Natural killer cell treated with Interleukin-12 subunit alpha and Interleukin-12 subunit beta and Interleukin-15 and Interleukin-18, amount 100 ng/mL, for 72 hours (primary cell): ENCODE measurements around the gene HAUS2. TPM values are rescaled to one million over a fixed set of nuclear protein-coding genes. Genes with fewer than 3 reads are reported as not detected.

ENCODE experiments used
- ATAC-seq, 2 donors: fragments of 150-1000 bp; cut with Tn5 transposase in 1 of 2; sonication (Bioruptor Pico), chemical (Tn5 transposase) in 1 of 2; 2 replicates each; pipeline ENCODE4 v1.10.0; 2021
- DNase-seq: peaks from one replicate; pipeline ENCODE4 v3.0.0; 2022; ENCODE audit warnings: low spot score
- H3K27ac Mint-ChIP-seq, 2 donors: 1 replicate in 1 of 2; 2 replicates in 1 of 2; pipeline ENCODE4 v1.8.0; 2022; ENCODE audit warnings: mixed read lengths in 2 of 2, mild to moderate bottlenecking in 1 of 2, moderate library complexity in 1 of 2
- H3K27me3 Mint-ChIP-seq, 2 donors: 1 replicate in 1 of 2; 2 replicates in 1 of 2; pipeline ENCODE4 v1.8.0; 2022; ENCODE audit warnings: mixed read lengths in 2 of 2
- H3K36me3 Mint-ChIP-seq: one replicate; pipeline ENCODE4 v1.8.0; 2022; ENCODE audit warnings: mixed read lengths
- H3K4me1 Mint-ChIP-seq, 2 donors: 1 replicate in 1 of 2; 2 replicates in 1 of 2; pipeline ENCODE4 v1.8.0; 2022; ENCODE audit warnings: low read depth in 2 of 2, mixed read lengths in 2 of 2, mild to moderate bottlenecking in 1 of 2
- H3K4me3 Mint-ChIP-seq: one replicate; pipeline ENCODE4 v1.8.0; 2022; ENCODE audit warnings: mixed read lengths
- H3K9me3 Mint-ChIP-seq: 2 replicates; pipeline ENCODE4 v1.8.0; 2022; ENCODE audit warnings: mixed read lengths
- total RNA-seq, 2 donors: library from RNA; stranded (reverse); gene quantifications; one replicate each; pipeline ENCODE4 v1.2.3, GENCODE V29; 2022

The HAUS2 gene
- total RNA-seq, 2 donors from 2014 or later, result 29.4 to 36.4 TPM

DNA sequence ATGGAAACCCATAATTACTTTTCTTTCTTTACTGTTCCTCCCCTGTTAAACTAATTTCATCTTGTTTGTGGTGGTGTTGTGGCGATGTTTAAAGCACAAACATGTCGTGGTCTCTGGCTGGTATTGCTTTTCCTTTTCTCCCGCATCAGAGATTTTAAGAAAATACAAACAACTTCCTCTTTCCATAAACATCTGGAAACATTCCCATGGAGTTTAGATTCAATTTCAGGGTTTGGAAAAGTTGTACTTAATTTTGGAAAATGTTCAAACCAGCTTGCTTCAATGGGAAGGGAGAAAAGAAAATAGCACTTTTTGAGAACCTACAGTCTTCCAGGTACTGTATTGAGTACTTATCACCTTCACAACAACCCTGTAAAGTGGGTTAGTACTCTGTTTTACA is 57.2 kb downstream of the HAUS2 start:
- Mint-ChIP-seq H3K27ac (peak overlapping the region; percentile 68 to 89), H3K27me3 (no peaks in the 10 kb centered on the region), H3K4me1 (peaks cover 41 to 54% of the 10 kb centered on the region in 2 donors), H3K9me3 (no peaks in the 10 kb centered on the region), H3K36me3 (no peaks in the 10 kb centered on the region), H3K4me3 (peak overlapping the region; percentile 68)
- DNase-seq (no peak), ATAC-seq (no peak)

DNA sequence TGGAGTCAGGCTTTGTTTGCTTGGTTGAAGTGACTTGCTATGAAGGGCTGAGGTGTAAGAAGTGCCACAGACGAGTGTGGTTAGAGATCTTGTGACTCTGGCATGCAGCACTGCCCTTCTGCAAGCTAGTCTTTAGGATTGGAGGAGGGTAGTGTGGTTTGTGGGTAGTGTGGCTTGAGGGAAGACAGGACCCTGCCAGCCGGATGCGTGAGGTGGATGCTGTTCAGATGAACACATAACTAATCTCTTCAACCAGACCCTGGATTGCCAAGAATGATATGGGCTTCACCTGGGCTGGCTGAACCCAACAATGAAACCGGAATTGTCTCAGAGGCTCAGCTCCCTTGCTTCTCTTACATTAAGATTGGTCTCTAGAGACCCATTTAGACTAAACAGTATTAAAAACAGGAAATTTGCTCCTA is 59.5 kb downstream of the HAUS2 start:
- no peaks in the 10 kb centered on the region for H3K36me3 Mint-ChIP-seq
- H3K4me1 Mint-ChIP-seq, result peaks cover 41 to 48% of the 10 kb centered on the region in 2 donors
- peak; percentile 91 for ATAC-seq
- H3K27ac Mint-ChIP-seq, result peak overlapping the region; percentile 32 to 75
- no peaks in the 10 kb centered on the region for H3K27me3 Mint-ChIP-seq
- H3K4me3 Mint-ChIP-seq, result peak overlapping the region; percentile 80
- H3K9me3 Mint-ChIP-seq, result no peaks in the 10 kb centered on the region
- DNase-seq, result peak; percentile 77

DNA sequence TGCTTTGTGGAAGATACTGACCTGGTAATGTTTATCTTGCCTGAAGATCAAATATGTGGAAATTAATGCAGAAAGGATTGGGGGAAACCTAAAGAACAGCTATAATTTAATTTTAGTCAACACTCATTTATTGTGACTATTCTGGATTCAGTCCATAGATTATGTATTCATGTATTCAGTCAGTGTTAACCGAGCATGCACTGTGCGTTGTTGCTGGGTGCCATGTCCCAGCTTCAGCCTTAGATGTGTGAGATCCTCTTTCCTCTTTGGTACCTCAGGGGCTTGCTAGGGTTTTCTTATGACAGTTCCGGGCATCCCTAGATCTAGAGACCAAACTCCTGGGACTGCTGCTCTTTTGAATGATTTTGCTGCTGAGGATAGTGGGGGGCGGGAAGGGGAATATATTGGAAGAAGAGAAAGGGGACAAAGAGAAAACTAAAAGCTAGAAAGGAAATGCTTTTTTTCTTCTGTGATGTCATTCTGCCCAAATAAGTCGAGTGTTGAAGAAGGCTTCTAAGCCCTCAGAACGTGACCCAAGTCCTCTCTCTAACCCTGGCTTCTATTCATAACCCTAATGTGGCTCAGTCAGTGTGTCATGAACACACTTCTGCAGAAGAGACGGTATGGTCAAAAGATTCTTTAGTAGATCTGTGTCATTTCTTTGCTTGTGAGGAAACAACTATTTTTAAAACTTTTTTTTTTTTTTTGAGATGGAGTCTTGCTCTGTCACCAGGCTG is 60.3 kb downstream of the HAUS2 start:
- peak overlapping the region; percentile 32 to 75 for H3K27ac Mint-ChIP-seq
- H3K36me3 Mint-ChIP-seq, result no peaks in the 10 kb centered on the region
- DNase-seq, result no peak
- peak overlapping the region; percentile 80 for H3K4me3 Mint-ChIP-seq
- H3K4me1 Mint-ChIP-seq, result peaks cover 36 to 43% of the 10 kb centered on the region in 2 donors
- H3K27me3 Mint-ChIP-seq, result no peaks in the 10 kb centered on the region
- H3K9me3 Mint-ChIP-seq, result no peaks in the 10 kb centered on the region
- peak; percentile 75 to 77 for ATAC-seq

DNA sequence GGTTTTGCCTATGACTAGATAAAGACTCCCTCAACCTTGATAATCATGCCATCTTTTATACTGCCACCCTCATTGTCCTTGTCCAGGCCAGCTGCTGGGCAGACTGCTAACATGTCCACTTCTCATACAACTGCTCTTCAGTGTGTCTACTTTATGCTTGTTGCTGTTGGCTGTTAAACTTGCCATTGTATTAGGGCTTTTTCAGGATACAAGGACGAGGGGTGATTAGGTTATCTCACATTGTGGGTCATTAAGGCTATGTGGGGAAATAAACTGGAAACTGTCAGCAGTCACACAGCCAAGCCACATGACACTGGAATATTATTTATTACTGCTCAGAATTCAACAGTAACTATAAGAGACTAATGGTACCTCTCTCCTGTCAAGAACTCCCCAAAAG is 62.9 kb downstream of the HAUS2 start:
- Mint-ChIP-seq H3K27ac (no peak overlapping the region), H3K27me3 (no peaks in the 10 kb centered on the region), H3K4me3 (no peak overlapping the region), H3K36me3 (no peaks in the 10 kb centered on the region), H3K9me3 (no peaks in the 10 kb centered on the region), H3K4me1 (peaks cover 16 to 18% of the 10 kb centered on the region in 2 donors)
- ATAC-seq (no peak), DNase-seq (no peak)

DNA sequence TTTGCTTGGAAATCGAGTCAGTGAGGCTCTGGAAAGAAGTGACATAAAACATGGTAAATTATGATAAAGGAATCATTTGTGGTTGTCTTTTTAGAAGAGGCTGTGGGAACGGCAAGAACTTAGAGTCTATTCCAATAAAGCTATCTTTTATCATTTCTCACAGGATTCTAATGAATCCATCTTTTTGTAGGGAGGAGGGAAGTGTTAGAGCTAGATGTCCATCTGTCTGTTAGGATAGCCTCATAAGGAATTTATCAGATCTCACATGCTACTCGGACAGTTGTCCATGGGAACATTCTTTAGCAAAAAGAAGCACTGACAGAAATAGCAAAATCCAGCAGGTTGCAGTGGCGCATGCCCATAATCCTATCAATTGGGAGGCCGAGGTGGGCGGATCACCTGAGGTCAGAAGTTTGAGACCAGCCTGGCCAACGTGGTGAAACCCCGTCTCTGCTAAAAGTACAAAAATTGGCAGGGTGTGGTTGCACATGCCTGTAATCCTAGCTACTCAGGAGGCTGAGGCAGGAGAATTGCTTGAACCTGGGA is 63.8 kb downstream of the HAUS2 start:
- Mint-ChIP-seq H3K27ac (peak overlapping the region in 1 of 2 donors; percentile 42), H3K4me1 (peaks cover 16 to 18% of the 10 kb centered on the region in 2 donors), H3K9me3 (no peaks in the 10 kb centered on the region), H3K4me3 (no peak overlapping the region), H3K36me3 (no peaks in the 10 kb centered on the region), H3K27me3 (no peaks in the 10 kb centered on the region)
- ATAC-seq, result no peak
- DNase-seq, result no peak

DNA sequence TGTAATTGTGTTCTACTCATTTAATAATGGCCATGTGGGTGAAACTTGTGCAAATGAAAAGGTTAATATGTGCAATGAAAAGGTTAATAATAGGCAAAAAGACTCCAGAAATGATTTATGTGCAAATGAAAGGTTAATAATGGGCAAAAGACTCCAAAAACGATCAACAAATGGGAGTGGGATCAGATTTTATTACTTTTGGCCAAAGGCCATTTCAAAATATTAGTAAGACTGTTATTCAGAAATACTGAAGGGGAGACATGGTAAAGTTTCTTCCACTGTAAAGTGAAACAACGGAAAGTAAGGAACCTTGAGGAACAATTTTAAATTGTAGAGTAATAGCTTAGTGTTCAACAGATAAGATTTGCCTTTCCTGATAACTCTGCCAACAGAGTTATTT is 67.5 kb downstream of the HAUS2 start:
- H3K4me1 Mint-ChIP-seq, result peaks cover 4 to 6% of the 10 kb centered on the region in 2 donors
- no peak for DNase-seq
- no peaks in the 10 kb centered on the region for H3K9me3 Mint-ChIP-seq
- ATAC-seq, result no peak
- no peak overlapping the region for H3K4me3 Mint-ChIP-seq
- H3K36me3 Mint-ChIP-seq, result no peaks in the 10 kb centered on the region
- no peak overlapping the region for H3K27ac Mint-ChIP-seq
- no peaks in the 10 kb centered on the region for H3K27me3 Mint-ChIP-seq

Other genes starting within 250 kb of the HAUS2 start
- gene CAPN3, start 189.3 kb upstream of the HAUS2 start, total RNA-seq, result 1 to 10 TPM; 2.0 to 5.8 TPM
- gene ZNF106, start 57.7 kb upstream of the HAUS2 start, total RNA-seq, result 10 to 100 TPM; 53.5 to 55.9 TPM
- gene SNAP23, start 53.2 kb upstream of the HAUS2 start, total RNA-seq, result 10 to 100 TPM; 59.2 to 72.6 TPM
- gene LRRC57, start within 50 bp of the HAUS2 start, total RNA-seq, result 10 to 100 TPM; 25.4 to 41.3 TPM
- 10 to 100 TPM in 1 of 2 donors, 1 to 10 TPM in 1; 8.9 to 22.6 TPM for gene STARD9, start 26.8 kb downstream of the HAUS2 start, total RNA-seq
- gene CDAN1, start 188.3 kb downstream of the HAUS2 start, total RNA-seq, result 10 to 100 TPM; 14.9 to 30.5 TPM